T-helper 1 cell treated with Interleukin-12 subunit alpha and Interleukin-12 subunit beta and Interleukin-4 antibody, amounts not matched to agents 30 ng/mL and 1 ng/mL, for 36 hours (primary cell): ENCODE results near the gene PDE6H. TPM values are rescaled to one million over a fixed set of nuclear protein-coding genes. Genes with fewer than 3 reads are reported as not detected.

Source experiments
- intact Hi-C: fragments of 100-400 bp; cut with micrococcal nuclease; formaldehyde crosslinking; loops from one replicate; pipeline ENCODE4 v1.15.1; 2024
- total RNA-seq: library from RNA; stranded (reverse); gene quantifications from 2 replicates; pipeline ENCODE4 v1.2.3, GENCODE V29; 2022

The PDE6H gene
- total RNA-seq, 1 donor from 2014 or later = not detected

GRCh38 chr12:14950982-14951746, 21.7 kb upstream of the PDE6H start:
- intact Hi-C loops = loop anchor here (5.0 to 10.0 kb wide), 2 partner anchors 621 to 834 kb away; partner anchors contain the start of gene EPS8

- intact Hi-C loops = loop anchor here (1.0 to 10.0 kb wide), 7 partner anchors 9 to 833 kb away; partner anchors contain the start of genes ARHGDIB, C12orf60, EPS8 and WBP11
Observed at GRCh38 chr12:14951851-14952250, 21.0 kb upstream of the PDE6H start.

GRCh38 chr12:14952299-14952921, 20.4 kb upstream of the PDE6H start:
- intact Hi-C loops = loop anchor here (1.0 to 10.0 kb wide), 7 partner anchors 9 to 832 kb away; partner anchors contain the start of genes ARHGDIB, C12orf60, EPS8 and WBP11

- intact Hi-C loops = loop anchor here (2.0 to 10.0 kb wide), 3 partner anchors 559 to 831 kb away; partner anchors contain the start of gene EPS8
Observed at GRCh38 chr12:14953752-14954151, 19.1 kb upstream of the PDE6H start.

- intact Hi-C loops = loop anchor here (5.0 to 10.0 kb wide), 2 partner anchors 618 to 831 kb away; partner anchors contain the start of gene EPS8
Observed at GRCh38 chr12:14954269-14954668, 18.6 kb upstream of the PDE6H start.

DNA sequence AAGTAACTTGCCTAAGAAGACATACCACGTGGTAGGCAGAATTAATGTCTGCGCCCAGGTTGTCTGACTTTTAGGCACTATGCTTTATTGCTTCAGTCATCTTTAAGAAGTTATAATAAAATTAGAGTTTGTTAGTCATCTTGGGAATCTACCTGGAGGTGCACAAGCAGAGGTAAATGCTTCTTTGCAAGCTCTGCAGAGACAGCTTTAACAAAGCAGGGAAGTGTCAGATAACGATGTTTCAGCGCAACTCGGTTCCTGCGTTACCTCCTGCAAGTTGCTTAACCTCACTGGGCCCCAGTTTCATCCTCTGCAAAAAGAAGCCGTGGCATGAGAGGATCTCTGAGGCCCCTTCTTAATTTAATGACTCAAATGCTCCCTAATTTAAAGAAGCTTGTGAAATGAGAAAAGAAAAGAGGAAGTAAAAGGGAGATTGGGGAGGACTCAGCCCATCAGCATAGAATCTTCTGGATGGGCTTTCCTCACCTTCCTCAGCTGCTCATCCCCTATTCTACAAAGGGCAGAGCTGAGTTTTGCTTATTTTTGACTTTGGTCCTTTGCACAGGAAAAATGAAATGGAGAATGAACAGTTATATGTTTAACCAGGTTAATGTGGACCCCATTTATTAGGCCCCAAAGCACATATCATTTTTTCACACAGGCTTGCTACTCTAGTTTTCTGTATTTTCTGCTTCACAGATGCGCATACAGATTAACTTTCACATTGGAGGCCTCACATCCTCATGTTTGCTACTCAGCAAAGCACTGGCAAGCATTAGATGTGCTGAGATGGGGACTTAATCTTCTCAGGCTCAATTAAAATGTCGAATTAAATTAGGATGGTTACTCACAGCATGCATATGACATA, 16.6 kb upstream of the PDE6H start:
- intact Hi-C loops = loop anchor here (1.0 to 10.0 kb wide), 3 partner anchors 8 to 829 kb away; partner anchors contain the start of gene EPS8

DNA sequence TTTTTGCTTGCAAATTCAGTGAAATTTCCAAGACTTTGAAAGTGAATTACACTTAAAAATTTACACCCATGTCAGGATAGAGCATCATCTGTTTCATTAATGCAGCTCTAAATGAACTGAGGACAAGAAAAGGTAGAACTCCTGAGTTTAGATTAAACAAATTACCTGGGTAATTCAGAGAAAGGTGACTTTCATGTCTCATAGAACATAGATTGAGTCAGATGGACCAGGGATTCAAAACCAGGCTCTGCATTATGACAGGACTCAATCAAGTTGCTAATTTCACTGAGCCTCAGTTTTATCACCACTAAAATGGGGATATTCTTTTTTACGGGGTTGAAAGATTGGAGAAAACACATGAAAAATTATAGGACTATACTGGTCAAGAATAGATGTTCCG, 15.9 kb upstream of the PDE6H start:
- intact Hi-C loops = loop anchor here (1.0 to 10.0 kb wide), 3 partner anchors 9 to 828 kb away; partner anchors contain the start of gene EPS8

DNA sequence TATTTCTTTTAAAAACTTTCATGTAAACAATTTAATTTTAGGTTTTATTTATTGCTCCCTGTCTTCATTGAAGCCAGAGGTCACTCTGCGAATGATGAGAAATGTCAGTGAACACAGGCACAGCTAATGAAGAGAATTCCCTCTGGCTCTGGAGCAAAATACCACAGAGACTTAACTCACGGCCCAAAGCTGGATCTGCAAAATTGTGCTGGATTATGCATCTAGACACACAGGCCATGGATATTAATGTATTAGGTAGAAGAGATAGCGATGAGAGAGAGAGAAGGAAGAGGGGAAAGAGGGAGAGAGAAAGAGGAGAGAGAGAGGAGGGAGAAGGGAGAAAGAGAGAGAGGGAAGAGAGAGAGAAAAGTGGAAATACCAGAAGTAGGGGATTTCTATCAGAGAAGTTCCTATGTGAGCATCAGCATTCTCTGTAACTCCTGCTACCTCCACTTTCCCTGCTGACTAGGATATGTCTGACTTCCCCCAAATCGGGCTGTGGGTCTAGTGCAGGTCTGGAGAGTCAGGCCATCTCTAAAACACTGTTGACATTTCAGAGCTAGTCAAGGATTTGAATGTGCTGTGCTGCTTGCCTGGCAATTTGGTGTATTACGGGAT, 15.2 kb upstream of the PDE6H start:
- intact Hi-C loops = loop anchor here (5.0 to 10.0 kb wide), 2 partner anchors 745 to 827 kb away; partner anchors contain the start of gene EPS8

DNA sequence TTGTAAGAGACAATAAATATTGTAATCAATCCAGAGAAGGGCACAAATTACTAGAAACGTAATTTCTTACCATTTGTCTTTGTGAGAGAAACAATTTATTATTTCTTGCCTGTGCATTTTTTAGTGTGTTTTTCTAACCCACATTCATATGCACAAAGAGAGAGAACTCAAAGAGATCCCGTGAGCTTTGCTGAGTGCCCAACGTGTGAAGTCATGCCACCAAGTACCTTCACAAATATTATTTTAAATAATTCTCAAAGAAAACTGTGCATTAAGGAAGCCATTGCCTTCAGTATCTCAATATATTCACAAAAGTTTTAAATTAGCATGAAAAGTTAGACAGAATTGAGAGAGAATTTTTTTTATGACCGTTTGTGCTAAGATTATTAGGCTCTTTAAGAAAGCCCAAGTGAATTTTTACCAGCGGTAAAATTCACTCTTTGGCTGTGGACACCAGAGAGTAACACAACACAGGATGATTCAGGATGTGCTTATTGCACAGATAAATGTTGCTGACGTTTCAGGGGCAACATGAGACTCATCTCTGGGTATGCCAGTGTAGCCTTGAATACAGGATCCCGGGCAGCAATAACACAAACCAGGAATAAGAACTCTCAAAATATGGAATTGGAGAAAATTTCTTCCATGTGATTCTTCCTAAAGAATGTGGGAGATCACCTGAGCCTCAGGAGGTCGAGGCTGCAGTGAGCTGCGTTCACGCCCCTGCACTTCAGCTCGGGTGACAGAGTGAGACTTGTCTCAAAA, 14.3 kb upstream of the PDE6H start:
- intact Hi-C loops = loop anchor here (5.0 to 10.0 kb wide), 2 partner anchors 744 to 826 kb away; partner anchors contain the start of gene EPS8

DNA sequence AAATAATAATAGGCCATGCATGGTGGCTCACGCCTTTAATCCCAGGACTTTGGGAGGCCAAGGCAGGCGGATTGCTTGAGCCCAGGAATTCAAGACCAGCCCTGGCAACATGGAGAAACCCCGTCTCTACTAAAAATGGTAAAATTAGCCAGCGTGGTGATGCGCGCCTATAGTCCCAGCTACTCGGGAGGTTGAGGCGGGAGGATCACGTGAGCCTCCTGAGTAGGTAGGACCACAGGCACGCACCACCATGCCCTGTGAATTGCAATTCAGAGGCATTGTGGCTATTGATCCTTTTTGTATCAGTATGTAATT, 13.8 kb upstream of the PDE6H start:
- intact Hi-C loops = loop anchor here (5.0 to 10.0 kb wide), 2 partner anchors 743 to 826 kb away; partner anchors contain the start of gene EPS8

DNA sequence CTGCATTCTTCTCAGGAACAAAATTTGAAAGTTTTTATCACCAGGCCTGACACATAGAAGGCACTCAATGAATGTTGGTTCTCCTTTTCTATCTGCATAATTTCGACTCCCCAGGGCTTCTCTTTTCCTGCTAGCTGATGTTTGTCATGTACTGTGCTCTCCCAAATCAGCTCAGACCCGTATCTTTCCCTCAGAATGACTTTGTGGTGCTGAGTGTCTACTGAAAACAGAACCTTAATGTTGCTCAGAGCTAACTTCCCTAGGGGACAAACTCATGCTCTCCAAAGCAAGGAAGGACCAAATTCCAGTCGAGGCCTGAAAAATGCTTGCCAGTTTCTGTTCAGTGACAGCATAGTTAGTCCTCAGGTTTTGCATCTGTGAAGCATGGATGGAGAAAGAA, 13.4 kb upstream of the PDE6H start:
- intact Hi-C loops = loop anchor here (5.0 to 10.0 kb wide), 2 partner anchors 743 to 825 kb away; partner anchors contain the start of gene EPS8

GRCh38 chr12:14959916-14960496, 12.8 kb upstream of the PDE6H start:
- intact Hi-C loops = loop anchor here (2.0 to 10.0 kb wide), 5 partner anchors 593 to 825 kb away; partner anchors contain the start of gene EPS8

GRCh38 chr12:14960548-14961465, 12.0 kb upstream of the PDE6H start:
- intact Hi-C loops = loop anchor here (1.0 to 5.0 kb wide), 12 partner anchors 9 to 921 kb away; partner anchors contain the start of genes C12orf60, STRAP and WBP11

DNA sequence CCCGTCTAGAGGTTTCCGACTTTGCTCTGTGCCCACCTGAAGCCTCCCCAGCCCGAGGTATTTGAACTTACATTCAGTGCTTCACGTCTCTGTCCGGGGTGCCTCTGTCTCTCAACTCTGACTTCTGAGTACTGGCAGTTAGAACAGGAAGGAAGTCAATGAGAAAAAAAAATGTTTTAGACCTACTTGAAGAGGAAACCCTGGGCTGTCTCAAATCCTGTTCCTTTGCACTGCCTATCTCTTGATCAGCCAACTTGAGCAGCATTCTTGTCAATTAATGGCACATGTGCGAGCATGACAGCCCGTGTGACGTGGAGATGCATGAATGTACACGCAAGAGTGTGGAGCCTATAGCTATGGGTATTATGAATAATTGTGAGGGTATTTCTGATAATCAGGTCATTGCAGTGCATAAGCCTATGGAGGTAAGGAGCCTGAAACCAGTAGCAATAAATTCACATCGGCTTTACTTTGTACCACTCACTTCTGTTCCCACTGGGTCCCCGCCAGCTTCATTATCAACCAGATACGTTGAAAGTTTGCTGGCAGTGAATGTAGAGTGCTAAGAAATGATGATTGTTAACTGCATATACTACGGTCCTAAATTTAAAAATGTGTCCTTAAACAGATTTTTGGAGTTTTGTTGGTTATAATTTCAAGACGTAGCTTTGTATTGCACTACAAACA, 11.2 kb upstream of the PDE6H start, which contains the start of gene ARHGDIB:
TSS of gene ARHGDIB (minus strand) at position 136 of the 687 bp plus-strand sequence. CDS start 10,889 bp downstream, outside the sequence.
- intact Hi-C loops = loop anchor here (1.0 to 5.0 kb wide), 13 partner anchors 9 to 921 kb away; partner anchors contain the start of genes C12orf60, STRAP and WBP11

GRCh38 chr12:14962153-14962539, 10.7 kb upstream of the PDE6H start:
- intact Hi-C loops = loop anchor here (1.0 to 5.0 kb wide), 2 partner anchors 584 to 600 kb away; no protein-coding TSS in a partner anchor

DNA sequence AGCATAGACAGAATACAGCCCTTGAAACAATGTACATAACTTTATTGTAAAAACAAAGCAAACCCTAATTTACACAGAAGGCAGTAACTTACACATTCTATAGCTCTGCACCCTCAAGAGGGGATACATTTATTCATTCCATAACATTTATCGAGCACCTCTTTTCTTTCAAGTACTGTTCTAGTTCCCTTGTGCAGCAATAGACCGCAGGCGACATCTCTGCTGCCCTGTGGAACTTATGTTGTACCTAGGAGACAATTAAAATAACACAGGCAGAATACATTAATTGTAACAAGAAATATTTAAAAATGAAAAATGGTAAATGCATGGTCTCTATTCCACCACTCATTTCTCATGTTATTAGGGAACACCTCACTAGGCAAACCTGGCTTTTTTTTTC, 10.0 kb upstream of the PDE6H start:
- intact Hi-C loops = loop anchor here (1.0 to 5.0 kb wide), 2 partner anchors 584 to 600 kb away; no protein-coding TSS in a partner anchor

DNA sequence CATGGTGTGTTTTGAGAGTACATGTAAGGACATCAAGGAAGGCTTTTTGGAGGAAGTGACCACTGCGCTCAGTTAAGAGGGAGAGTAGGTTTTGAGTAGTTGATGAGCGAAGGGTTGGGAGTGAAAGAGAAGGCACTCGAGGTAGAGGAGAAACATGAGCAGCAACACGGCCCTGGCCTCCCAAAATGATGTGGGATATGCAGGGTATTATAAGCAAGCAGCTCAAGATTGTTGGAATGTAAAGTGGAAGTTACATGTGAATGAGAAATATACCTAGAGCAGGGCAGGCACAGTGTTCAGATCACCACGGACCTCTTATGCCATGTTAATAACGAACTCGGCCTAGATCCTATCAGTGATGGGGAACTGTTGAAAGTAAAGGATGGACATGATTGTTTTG, 9.3 kb upstream of the PDE6H start:
- intact Hi-C loops = loop anchor here (5.0 kb wide), 1 partner anchor 599 kb away; no protein-coding TSS in a partner anchor
